ENCODE measurements around the gene NPTX1. TPM values are rescaled to one million over a fixed set of nuclear protein-coding genes. Genes with fewer than 3 reads are reported as not detected.
A peak's percentile ranks its signal among the peaks of the same experiment; 100 is the strongest.

NPTX1 gene
- 0.44 and 0.76 TPM in 2 replicates for total RNA-seq (2012; rRNA removed)

GRCh38 chr17:80475910-80476876 lies at the start of gene NPTX1:
NPTX1 (minus strand) TSS chr17:80476607; CDS start chr17:80476446, 161 bp downstream.
- no peaks in the 10 kb centered on the region for H3K36me3 ChIP-seq (ENCODE audit: insufficient read depth, low read length)
- H3K9ac ChIP-seq (ENCODE audit: low read depth, low read length), result no peak within 1 kb of the TSS
- peaks cover 91% of the 10 kb centered on the region for H3K27me3 ChIP-seq (ENCODE audit: control insufficient read depth, insufficient read depth, low read length)
- peak within 1 kb of the TSS; percentile 49 for H3K4me3 ChIP-seq (ENCODE audit: low read length)
- no peaks in the 10 kb centered on the region for H3K9me3 ChIP-seq (replicated peaks; ENCODE audit: low read length)
- H3K4me1 ChIP-seq (ENCODE audit: control insufficient read depth, insufficient read depth, low read length), result peaks cover 35% of the 10 kb centered on the region
- peak within 1 kb of the TSS; percentile 85 for H3K4me2 ChIP-seq (ENCODE audit: low read length)

- peaks cover 20% of the 10 kb centered on the region for H3K27me3 ChIP-seq (ENCODE audit: control insufficient read depth, insufficient read depth, low read length)
- no peak overlapping the region for H3K4me3 ChIP-seq (ENCODE audit: low read length)
- peaks cover 20% of the 10 kb centered on the region for H3K4me1 ChIP-seq (ENCODE audit: control insufficient read depth, insufficient read depth, low read length)
- H3K9me3 ChIP-seq (replicated peaks; ENCODE audit: low read length), result no peaks in the 10 kb centered on the region
- no peak overlapping the region for H3K4me2 ChIP-seq (ENCODE audit: low read length)
- H3K36me3 ChIP-seq (ENCODE audit: insufficient read depth, low read length), result no peaks in the 10 kb centered on the region
- no peak overlapping the region for H3K9ac ChIP-seq (ENCODE audit: low read depth, low read length)
Observed at GRCh38 chr17:80523956-80524712, 47.7 kb upstream of the NPTX1 start.

GRCh38 chr17:80523054-80523744 lies 46.8 kb upstream of the NPTX1 start:
- no peak overlapping the region for H3K9ac ChIP-seq (ENCODE audit: low read depth, low read length)
- no peak overlapping the region for H3K4me2 ChIP-seq (ENCODE audit: low read length)
- H3K27me3 ChIP-seq (ENCODE audit: control insufficient read depth, insufficient read depth, low read length), result peaks cover 20% of the 10 kb centered on the region
- peaks cover 11% of the 10 kb centered on the region for H3K4me1 ChIP-seq (ENCODE audit: control insufficient read depth, insufficient read depth, low read length)
- no peaks in the 10 kb centered on the region for H3K9me3 ChIP-seq (replicated peaks; ENCODE audit: low read length)
- no peaks in the 10 kb centered on the region for H3K36me3 ChIP-seq (ENCODE audit: insufficient read depth, low read length)
- H3K4me3 ChIP-seq (ENCODE audit: low read length), result no peak overlapping the region

GRCh38 chr17:80520810-80521455 lies 44.5 kb upstream of the NPTX1 start:
- no peak overlapping the region for H3K4me3 ChIP-seq (ENCODE audit: low read length)
- no peak overlapping the region for H3K9ac ChIP-seq (ENCODE audit: low read depth, low read length)
- H3K27me3 ChIP-seq (ENCODE audit: control insufficient read depth, insufficient read depth, low read length), result peaks cover 25% of the 10 kb centered on the region
- H3K9me3 ChIP-seq (replicated peaks; ENCODE audit: low read length), result no peaks in the 10 kb centered on the region
- no peaks in the 10 kb centered on the region for H3K36me3 ChIP-seq (ENCODE audit: insufficient read depth, low read length)
- no peaks in the 10 kb centered on the region for H3K4me1 ChIP-seq (ENCODE audit: control insufficient read depth, insufficient read depth, low read length)
- H3K4me2 ChIP-seq (ENCODE audit: low read length), result no peak overlapping the region

DNA sequence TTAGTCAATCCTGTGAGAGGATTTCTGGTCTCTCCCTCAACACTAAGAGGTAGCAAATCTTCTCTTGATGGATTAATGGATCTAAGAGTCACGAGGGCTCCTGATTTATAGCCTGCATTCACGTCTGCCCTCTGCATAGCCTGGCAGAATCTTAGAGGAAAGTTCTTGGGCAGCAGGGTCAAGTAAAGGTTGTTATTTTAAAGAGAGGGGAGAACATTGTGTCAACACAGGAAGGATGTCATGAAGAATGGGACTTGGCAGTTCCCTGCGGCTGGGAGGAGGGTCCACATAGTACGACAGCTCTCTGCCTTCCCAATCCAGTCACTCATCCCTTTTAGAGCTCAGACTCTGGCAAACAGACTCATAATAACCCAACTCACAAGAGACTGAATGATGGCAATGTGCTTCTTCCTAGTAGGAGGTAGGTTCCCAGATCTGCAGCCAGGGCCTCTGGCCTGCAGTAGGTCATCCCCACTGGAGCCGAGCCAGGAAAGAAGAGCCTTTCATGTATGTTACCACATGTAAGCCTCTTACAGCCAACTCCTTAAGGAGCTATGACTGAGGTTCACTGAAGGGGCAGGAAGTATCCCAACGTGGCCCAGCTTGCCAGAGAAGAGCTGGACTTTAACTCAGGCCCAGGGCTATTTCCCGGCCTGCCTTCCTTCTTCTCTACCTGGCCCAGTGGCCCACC lies 42.8 kb upstream of the NPTX1 start:
- H3K36me3 ChIP-seq (ENCODE audit: insufficient read depth, low read length), result no peaks in the 10 kb centered on the region
- no peaks in the 10 kb centered on the region for H3K4me1 ChIP-seq (ENCODE audit: control insufficient read depth, insufficient read depth, low read length)
- no peak overlapping the region for H3K4me2 ChIP-seq (ENCODE audit: low read length)
- no peak overlapping the region for H3K4me3 ChIP-seq (ENCODE audit: low read length)
- peaks cover 21% of the 10 kb centered on the region for H3K27me3 ChIP-seq (ENCODE audit: control insufficient read depth, insufficient read depth, low read length)
- no peaks in the 10 kb centered on the region for H3K9me3 ChIP-seq (replicated peaks; ENCODE audit: low read length)
- no peak overlapping the region for H3K9ac ChIP-seq (ENCODE audit: low read depth, low read length)

- Histone ChIP-seq H3K4me3 (ENCODE audit: low read length) (no peak overlapping the region), H3K36me3 (ENCODE audit: insufficient read depth, low read length) (no peaks in the 10 kb centered on the region), H3K9ac (ENCODE audit: low read depth, low read length) (no peak overlapping the region), H3K4me1 (ENCODE audit: control insufficient read depth, insufficient read depth, low read length) (peaks cover 6% of the 10 kb centered on the region), H3K27me3 (ENCODE audit: control insufficient read depth, insufficient read depth, low read length) (peaks cover 18% of the 10 kb centered on the region), H3K9me3 (replicated peaks; ENCODE audit: low read length) (no peaks in the 10 kb centered on the region), H3K4me2 (ENCODE audit: low read length) (no peak overlapping the region)
Observed at GRCh38 chr17:80518392-80518791, 42.0 kb upstream of the NPTX1 start.

GRCh38 chr17:80517641-80518040 lies 41.2 kb upstream of the NPTX1 start:
- no peaks in the 10 kb centered on the region for H3K9me3 ChIP-seq (replicated peaks; ENCODE audit: low read length)
- H3K4me1 ChIP-seq (ENCODE audit: control insufficient read depth, insufficient read depth, low read length), result peaks cover 13% of the 10 kb centered on the region
- H3K4me3 ChIP-seq (ENCODE audit: low read length), result no peak overlapping the region
- peaks cover 11% of the 10 kb centered on the region for H3K27me3 ChIP-seq (ENCODE audit: control insufficient read depth, insufficient read depth, low read length)
- no peak overlapping the region for H3K9ac ChIP-seq (ENCODE audit: low read depth, low read length)
- no peaks in the 10 kb centered on the region for H3K36me3 ChIP-seq (ENCODE audit: insufficient read depth, low read length)
- H3K4me2 ChIP-seq (ENCODE audit: low read length), result no peak overlapping the region

DNA sequence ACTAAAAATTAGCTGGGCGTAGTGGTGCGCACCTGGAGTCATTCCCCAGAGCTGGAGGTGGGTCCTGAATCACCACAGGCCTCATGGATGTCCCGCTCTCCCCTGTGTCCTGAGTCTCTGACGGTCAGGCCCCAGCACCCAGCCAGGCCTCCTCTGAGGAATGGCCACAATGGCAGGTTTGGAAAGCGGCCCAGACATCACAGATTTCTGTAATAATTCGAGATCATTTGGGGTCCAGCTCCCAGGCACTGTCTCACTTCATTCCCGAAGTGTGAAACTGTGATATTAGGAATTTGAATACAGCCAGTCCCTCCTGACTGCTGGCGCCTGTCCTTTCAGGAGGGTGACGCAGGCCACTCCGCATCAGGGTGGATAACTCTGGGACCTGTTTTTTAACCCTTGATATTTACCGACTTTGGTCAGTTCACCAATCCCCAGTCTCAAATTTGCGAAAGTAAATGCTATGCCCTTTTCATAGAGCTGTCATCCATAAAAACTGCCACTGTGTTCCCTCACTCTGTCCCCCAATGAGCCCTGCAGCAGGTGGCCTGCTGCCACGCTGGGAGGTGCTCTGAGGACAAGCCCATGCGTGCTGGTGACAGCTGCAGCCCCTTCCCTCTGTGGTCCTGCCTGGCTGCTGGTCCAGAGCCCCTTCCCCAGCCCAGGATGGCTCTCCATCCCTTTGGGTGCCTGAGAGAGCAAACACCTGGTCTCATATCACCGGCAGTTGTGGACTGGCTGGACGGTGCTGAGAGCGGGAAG lies 39.9 kb upstream of the NPTX1 start:
- no peak overlapping the region for H3K9ac ChIP-seq (ENCODE audit: low read depth, low read length)
- H3K4me2 ChIP-seq (ENCODE audit: low read length), result no peak overlapping the region
- peaks cover 21% of the 10 kb centered on the region for H3K4me1 ChIP-seq (ENCODE audit: control insufficient read depth, insufficient read depth, low read length)

DNA sequence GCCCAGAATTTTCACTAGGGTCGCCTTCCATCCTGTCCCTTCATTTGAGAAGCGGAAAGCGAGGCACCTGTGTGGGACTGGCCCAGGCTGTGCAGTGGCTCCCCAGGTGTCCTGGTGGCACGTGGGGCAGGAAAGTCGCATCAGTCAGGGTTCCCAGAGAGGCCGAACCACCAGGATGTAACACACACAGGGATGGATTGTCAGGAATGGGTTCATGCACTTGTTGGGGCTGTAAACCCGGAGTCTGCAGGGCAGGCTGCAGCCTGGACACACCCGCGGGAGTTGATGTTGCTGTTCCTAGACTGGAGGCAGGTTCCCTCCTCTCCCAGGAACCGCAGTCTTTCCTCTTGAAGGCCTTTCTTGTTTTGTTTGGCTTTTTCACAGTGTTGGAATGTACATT lies 37.5 kb upstream of the NPTX1 start:
- no peaks in the 10 kb centered on the region for H3K9me3 ChIP-seq (replicated peaks; ENCODE audit: low read length)
- H3K36me3 ChIP-seq (ENCODE audit: insufficient read depth, low read length), result no peaks in the 10 kb centered on the region
- no peak overlapping the region for H3K4me2 ChIP-seq (ENCODE audit: low read length)
- no peak overlapping the region for H3K4me3 ChIP-seq (ENCODE audit: low read length)
- peaks cover 5% of the 10 kb centered on the region for H3K27me3 ChIP-seq (ENCODE audit: control insufficient read depth, insufficient read depth, low read length)
- no peak overlapping the region for H3K9ac ChIP-seq (ENCODE audit: low read depth, low read length)
- H3K4me1 ChIP-seq (ENCODE audit: control insufficient read depth, insufficient read depth, low read length), result peaks cover 21% of the 10 kb centered on the region

More for the DNA sequence above, 39.9 kb upstream of the NPTX1 start:
- Histone ChIP-seq H3K36me3 (ENCODE audit: insufficient read depth, low read length) (no peaks in the 10 kb centered on the region), H3K4me3 (ENCODE audit: low read length) (no peak overlapping the region), H3K27me3 (ENCODE audit: control insufficient read depth, insufficient read depth, low read length) (peaks cover 11% of the 10 kb centered on the region), H3K9me3 (replicated peaks; ENCODE audit: low read length) (no peaks in the 10 kb centered on the region)

- Histone ChIP-seq H3K36me3 (ENCODE audit: insufficient read depth, low read length) (no peaks in the 10 kb centered on the region), H3K4me2 (ENCODE audit: low read length) (no peak overlapping the region), H3K4me1 (ENCODE audit: control insufficient read depth, insufficient read depth, low read length) (peaks cover 21% of the 10 kb centered on the region), H3K9ac (ENCODE audit: low read depth, low read length) (no peak overlapping the region), H3K27me3 (ENCODE audit: control insufficient read depth, insufficient read depth, low read length) (peaks cover 5% of the 10 kb centered on the region), H3K9me3 (replicated peaks; ENCODE audit: low read length) (no peaks in the 10 kb centered on the region), H3K4me3 (ENCODE audit: low read length) (no peak overlapping the region)
Observed at GRCh38 chr17:80513201-80513600, 36.8 kb upstream of the NPTX1 start.
